GM23248 (cell line): ENCODE results near the gene CCBE1. TPM values are rescaled to one million over a fixed set of nuclear protein-coding genes. Genes with fewer than 3 reads are reported as not detected.

Source experiments
- DNase-seq: peaks from one replicate; pipeline ENCODE4 v3.0.0-alpha.2; 2015
- H2AFZ ChIP-seq: fragments of 200-600 bp; sonication (generic); 2 replicates; pipeline ENCODE4 v1.6.1; 2016; ENCODE audit warnings: antibody characterized with exemption
- H3F3A ChIP-seq: fragments of 200-600 bp; sonication (generic); 2 replicates; pipeline ENCODE4 v1.6.1; 2016; ENCODE audit warnings: mild to moderate bottlenecking, antibody characterized with exemption, mixed run types; ENCODE audit not compliant: insufficient read depth
- H3K27ac ChIP-seq: fragments of 200-600 bp; sonication (generic); 2 replicates; pipeline ENCODE4 v1.5.1; 2016; ENCODE audit warnings: mild to moderate bottlenecking
- H3K27me3 ChIP-seq: fragments of 200-600 bp; sonication (generic); replicated peaks from 2 replicates; pipeline ENCODE4 v1.6.1; 2016; ENCODE audit warnings: mild to moderate bottlenecking; ENCODE audit not compliant: insufficient read depth
- H3K36me3 ChIP-seq: fragments of 200-600 bp; sonication (generic); 2 replicates; pipeline ENCODE4 v1.6.1; 2016; ENCODE audit warnings: low read depth, mild to moderate bottlenecking
- H3K4me1 ChIP-seq: fragments of 200-600 bp; sonication (generic); 2 replicates; pipeline ENCODE4 v1.6.1; 2016; ENCODE audit warnings: mild to moderate bottlenecking; ENCODE audit not compliant: insufficient read depth
- H3K4me2 ChIP-seq: fragments of 200-600 bp; sonication (generic); one replicate; pipeline ENCODE4 v1.6.1; 2016; ENCODE audit warnings: mild to moderate bottlenecking; ENCODE audit not compliant: unreplicated experiment
- H3K4me3 ChIP-seq: fragments of 200-600 bp; sonication (generic); 2 replicates; pipeline ENCODE4 v1.5.1; 2016; ENCODE audit warnings: mild to moderate bottlenecking
- H3K79me2 ChIP-seq: fragments of 200-600 bp; sonication (generic); 2 replicates; pipeline ENCODE4 v1.6.1; 2016; ENCODE audit warnings: mild to moderate bottlenecking; ENCODE audit not compliant: insufficient read depth
- H3K9ac ChIP-seq: fragments of 200-600 bp; sonication (generic); 2 replicates; pipeline ENCODE4 v1.6.1; 2016; ENCODE audit warnings: mild to moderate bottlenecking
- H3K9me2 ChIP-seq: fragments of 200-600 bp; sonication (generic); 2 replicates; pipeline ENCODE4 v1.6.1; 2016; ENCODE audit warnings: mixed run types, mild to moderate bottlenecking, moderate library complexity; ENCODE audit not compliant: insufficient read depth
- H3K9me3 ChIP-seq: fragments of 200-600 bp; sonication (generic); one replicate; pipeline ENCODE4 v1.6.1; 2017; ENCODE audit warnings: low read depth
- H4K20me1 ChIP-seq: fragments of 200-600 bp; sonication (generic); 2 replicates; pipeline ENCODE4 v1.6.0; 2016; ENCODE audit not compliant: insufficient read depth
- EZH2 ChIP-seq: fragments of 200-600 bp; sonication (generic); IDR thresholded peaks from 2 replicates; pipeline ENCODE4 v1.6.1; 2018; ENCODE audit warnings: antibody characterized with exemption, mild to moderate bottlenecking; ENCODE audit not compliant: insufficient read depth, poor library complexity, severe bottlenecking
- EZH2phosphoT487 ChIP-seq: fragments of 200-600 bp; sonication (generic); IDR thresholded peaks from 2 replicates; pipeline ENCODE4 v1.6.1; 2018; ENCODE audit warnings: antibody characterized with exemption, moderate library complexity, mild to moderate bottlenecking, low read depth; ENCODE audit not compliant: insufficient read depth
- WGBS, 2 experiments: methylation state at CpG; one replicate each; pipeline ENCODE4 v1.1.6; 2015 to 2017; ENCODE audit warnings: low lambda C conversion rate in 2 of 2, low coverage in 1 of 2; ENCODE audit errors: missing lambda C conversion rate in 2 of 2; 5-methylcytosine and 5-hydroxymethylcytosine counted together
- in situ Hi-C: fragments of 300-500 bp; cut with MboI; formaldehyde crosslinking; loops from 2 replicates; pipeline ENCODE4 v1.15.0; 2020
- polyA plus RNA-seq: library from polyadenylated mRNA; unstranded; fragments of >200 nt; fragmentation: Nextera tagmentation; extraction: Ambion mirVana; gene quantifications from 2 replicates; pipeline ENCODE4 v1.2.1, GENCODE V29; 2016
- total RNA-seq: library from RNA; depleted of rRNA; stranded (reverse); fragments of >200 nt; shearing (Covaris generic); gene quantifications from 2 replicates; pipeline ENCODE4 v1.2.3, GENCODE V29; 2014

CCBE1 gene
- total and polyA plus RNA-seq, 2 experiments from 2014 or later, result 16.6 to 33.6 TPM

DNA sequence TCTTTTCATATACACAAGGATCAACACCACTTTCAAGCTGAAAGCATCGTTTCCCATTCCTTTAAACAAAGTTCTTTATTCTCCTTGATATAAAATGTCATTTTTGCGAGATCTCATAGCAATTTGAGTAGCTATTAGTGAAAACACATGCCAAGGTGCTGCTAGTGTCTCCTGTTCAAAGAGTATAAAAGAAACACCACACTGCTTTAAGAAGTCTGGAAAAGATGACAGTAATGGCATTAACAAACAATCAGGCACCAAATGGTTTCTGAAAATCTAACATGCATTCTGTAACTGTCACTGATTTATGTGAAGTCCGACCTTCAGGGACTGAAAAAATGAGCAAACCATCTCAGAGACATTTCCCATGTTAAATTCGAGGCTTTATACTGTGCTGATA lies 2.4 kb downstream of the CCBE1 start:
- in situ Hi-C loops, result loop anchor here (10.0 kb wide), 1 partner anchor 230 kb away; no protein-coding TSS in a partner anchor
- TF ChIP-seq EZH2, result no peak
- no peak for TF ChIP-seq EZH2phosphoT487
- no peak overlapping the region for H3K27ac ChIP-seq
- no peaks in the 10 kb centered on the region for H3K9me2 ChIP-seq
- no peaks in the 10 kb centered on the region; the same call in none of the 2 replicates for H3F3A ChIP-seq
- no peak overlapping the region for H3K4me2 ChIP-seq
- peaks cover 54% of the 10 kb centered on the region for H3K79me2 ChIP-seq
- 64 to 79% methylated on average over 4 of the region's 4 CpGs for WGBS, 2 experiments
- no peaks in the 10 kb centered on the region for H3K9me3 ChIP-seq
- DNase-seq, result no peak
- H3K27me3 ChIP-seq, result no peaks in the 10 kb centered on the region
- 0 out of 2 replicates have a peak, but pooled peaks cover 17% of the 10 kb centered on the region for H3K4me1 ChIP-seq
- no peak overlapping the region for H2AFZ ChIP-seq
- no peaks in the 10 kb centered on the region for H3K36me3 ChIP-seq
- peak overlapping the region; percentile 1; the same call in 1 of the 2 replicates for H3K4me3 ChIP-seq
- no peak overlapping the region for H3K9ac ChIP-seq
- H4K20me1 ChIP-seq, result no peaks in the 10 kb centered on the region

DNA sequence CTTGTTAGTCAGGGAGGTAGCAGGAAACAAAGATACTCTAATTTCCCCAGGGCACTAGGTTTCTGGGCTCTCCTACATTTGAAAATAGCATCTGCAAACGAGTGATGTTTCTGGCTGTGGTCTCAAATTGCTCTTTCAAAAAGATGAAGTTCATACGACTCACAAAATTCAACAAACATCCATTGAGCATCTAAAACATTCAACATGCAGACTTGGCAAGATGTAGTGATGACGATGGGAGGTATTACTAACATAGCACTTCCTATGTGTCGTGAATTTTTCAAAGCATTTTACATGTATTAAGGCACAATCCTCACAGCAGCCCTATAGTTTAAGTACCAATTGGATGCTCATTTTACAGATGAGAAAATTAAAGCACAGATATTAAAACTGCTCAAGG lies 5.2 kb downstream of the CCBE1 start:
- no peak overlapping the region for H3K9ac ChIP-seq
- in situ Hi-C loops, result loop anchor here (10.0 kb wide), 1 partner anchor 227 kb away; no protein-coding TSS in a partner anchor
- no peaks in the 10 kb centered on the region for H3K9me3 ChIP-seq
- H3K27ac ChIP-seq, result no peak overlapping the region
- H3K9me2 ChIP-seq, result no peaks in the 10 kb centered on the region
- 26 to 33% methylated on average over 4 of the region's 4 CpGs for WGBS, 2 experiments
- no peak overlapping the region for H3K4me2 ChIP-seq
- no peaks in the 10 kb centered on the region for H3K27me3 ChIP-seq
- TF ChIP-seq EZH2phosphoT487 (no peak), EZH2 (no peak)
- no peaks in the 10 kb centered on the region for H3K36me3 ChIP-seq
- H3K4me3 ChIP-seq, result no peak overlapping the region
- no peaks in the 10 kb centered on the region for H4K20me1 ChIP-seq
- H3F3A ChIP-seq, result no peaks in the 10 kb centered on the region; the same call in none of the 2 replicates
- peaks cover 78% of the 10 kb centered on the region for H3K79me2 ChIP-seq
- H3K4me1 ChIP-seq, result 0 out of 2 replicates have a peak, but pooled peaks cover 17% of the 10 kb centered on the region
- H2AFZ ChIP-seq, result no peak overlapping the region
- DNase-seq, result peak; percentile 74

DNA sequence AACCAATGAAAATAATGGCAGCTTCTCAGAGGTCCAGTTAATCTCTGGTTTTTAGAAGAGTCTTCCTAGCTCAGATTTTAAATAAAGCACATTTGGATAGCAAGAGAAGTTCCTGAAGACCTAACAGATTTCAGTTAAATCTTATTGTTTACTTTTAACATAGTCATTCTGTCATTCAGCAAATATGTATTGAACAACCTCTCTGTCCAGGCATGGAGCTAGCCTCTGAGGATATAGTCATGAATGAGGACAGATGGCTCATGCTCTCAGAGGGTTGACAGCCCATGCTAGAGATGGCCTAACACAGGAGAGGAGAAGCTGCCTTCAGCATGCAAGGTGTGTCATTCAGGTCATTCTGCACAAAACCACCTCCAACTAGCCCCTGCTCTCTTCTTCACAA lies 6.2 kb downstream of the CCBE1 start:
- no peak for TF ChIP-seq EZH2
- no peak for TF ChIP-seq EZH2phosphoT487
- Histone ChIP-seq H3K79me2 (peaks cover 79% of the 10 kb centered on the region), H3K36me3 (no peaks in the 10 kb centered on the region), H3K27me3 (no peaks in the 10 kb centered on the region), H3K9me2 (no peaks in the 10 kb centered on the region), H4K20me1 (no peaks in the 10 kb centered on the region), H3K4me2 (no peak overlapping the region), H3K27ac (no peak overlapping the region), H3F3A (no peaks in the 10 kb centered on the region; the same call in none of the 2 replicates), H3K4me3 (no peak overlapping the region), H2AFZ (no peak overlapping the region), H3K9me3 (no peaks in the 10 kb centered on the region), H3K9ac (no peak overlapping the region), H3K4me1 (0 out of 2 replicates have a peak, but pooled peaks cover 17% of the 10 kb centered on the region)
- in situ Hi-C loops, result loop anchor here (10.0 kb wide), 1 partner anchor 226 kb away; no protein-coding TSS in a partner anchor
- DNase-seq, result peak; percentile 36

DNA sequence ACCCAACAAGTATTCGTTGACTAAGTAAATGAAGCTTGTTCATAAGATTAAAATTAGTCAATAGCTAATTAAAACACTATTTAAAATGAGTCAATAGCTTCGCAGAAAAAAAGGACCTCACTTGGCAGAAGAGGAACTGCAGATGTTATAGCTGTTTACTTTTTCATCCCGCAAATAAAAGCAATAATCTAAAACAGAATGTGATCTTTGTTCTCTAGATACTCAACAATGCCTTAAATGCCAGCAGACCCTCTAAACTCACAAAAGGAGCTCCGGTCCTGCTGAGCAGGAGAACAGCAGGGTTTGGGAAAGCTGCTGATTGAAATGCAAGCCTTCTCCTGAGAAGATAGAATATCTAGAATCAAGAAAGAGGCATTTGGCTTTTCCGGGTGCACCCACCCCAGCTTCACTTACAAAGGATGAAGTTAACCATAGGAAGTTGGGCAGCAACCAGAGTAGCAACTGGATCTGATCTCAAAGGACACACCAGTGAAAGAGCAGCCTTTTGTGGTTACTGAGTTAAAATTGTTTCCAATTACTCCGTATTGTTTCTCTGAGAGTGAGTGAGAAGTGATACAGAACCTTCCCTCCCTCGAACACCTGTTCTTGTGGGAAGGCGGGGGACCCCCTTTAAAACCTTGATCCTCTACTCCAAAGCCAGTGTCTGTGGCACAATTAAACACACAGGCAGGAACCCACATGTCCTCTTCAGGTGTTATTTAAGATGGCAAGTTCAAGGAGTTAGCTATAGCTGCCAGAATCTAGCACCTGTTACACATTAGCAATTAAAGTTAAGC lies 6.8 kb downstream of the CCBE1 start:
- H3K79me2 ChIP-seq, result peaks cover 78% of the 10 kb centered on the region
- no peak overlapping the region for H3K9ac ChIP-seq
- H3F3A ChIP-seq, result no peaks in the 10 kb centered on the region; the same call in none of the 2 replicates

More for the DNA sequence above, 6.8 kb downstream of the CCBE1 start:
- no peaks in the 10 kb centered on the region for H3K9me2 ChIP-seq
- H2AFZ ChIP-seq, result no peak overlapping the region
- H3K9me3 ChIP-seq, result no peaks in the 10 kb centered on the region
- H4K20me1 ChIP-seq, result no peaks in the 10 kb centered on the region
- in situ Hi-C loops, result loop anchor here (10.0 kb wide), 1 partner anchor 226 kb away; no protein-coding TSS in a partner anchor
- 0 out of 2 replicates have a peak, but pooled peaks cover 17% of the 10 kb centered on the region for H3K4me1 ChIP-seq
- H3K27me3 ChIP-seq, result no peaks in the 10 kb centered on the region
- H3K4me2 ChIP-seq, result no peak overlapping the region
- no peak overlapping the region for H3K27ac ChIP-seq
- DNase-seq, result no peak
- H3K4me3 ChIP-seq, result no peak overlapping the region
- TF ChIP-seq EZH2 (no peak), EZH2phosphoT487 (no peak)
- WGBS, 2 experiments, result 39 to 42% methylated on average over 8 of the region's 8 CpGs
- H3K36me3 ChIP-seq, result no peaks in the 10 kb centered on the region
